ENCODE data around the gene SAMD10. TPM values are rescaled to one million over a fixed set of nuclear protein-coding genes. Genes with fewer than 3 reads are reported as not detected.

SAMD10 gene
- total RNA-seq, 1 experiment from 2014 or later = 5.7 TPM

DNA sequence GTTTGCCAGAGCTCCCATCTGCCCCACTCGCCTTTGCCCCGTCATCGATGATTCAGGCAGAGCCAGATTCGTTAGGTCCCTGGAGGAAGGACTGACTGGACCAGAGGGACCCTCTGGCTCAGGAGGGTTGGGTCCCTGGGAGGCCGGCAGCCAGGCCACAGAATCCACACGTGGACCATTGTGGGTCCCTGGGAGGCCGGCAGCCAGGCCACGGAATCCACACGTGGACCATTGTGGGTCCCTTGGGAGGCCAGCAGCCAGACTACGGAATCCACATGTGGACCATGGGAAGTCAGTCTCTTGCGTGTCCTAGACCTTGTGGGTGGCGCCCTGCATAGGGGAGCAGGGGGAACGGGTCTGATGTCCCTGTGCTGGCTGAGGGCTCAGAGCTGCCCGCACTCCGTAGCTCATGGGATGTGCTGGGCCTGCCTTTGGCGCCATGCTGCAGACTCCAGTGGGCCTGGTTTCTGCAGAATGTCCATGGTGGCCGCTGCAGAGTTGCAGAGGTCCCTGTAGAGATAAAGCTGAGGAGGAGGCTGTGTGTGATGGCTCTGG is 46.8 kb downstream of the SAMD10 start:
- Histone ChIP-seq H4K5ac (ENCODE audit: insufficient read length, low read depth, low read length) (no peak overlapping the region), H2BK120ac (ENCODE audit: low read depth, low read length, poor library complexity, severe bottlenecking) (no peak overlapping the region), H4K91ac (ENCODE audit: insufficient read length, low read depth, low read length) (no peak overlapping the region), H3K14ac (ENCODE audit: insufficient read depth, low read length) (no peak overlapping the region), H3K56ac (ENCODE audit: insufficient read length, low read depth, low read length) (no peak overlapping the region), H3K9me3 (ENCODE audit: control insufficient read depth, low read depth, low read length) (no peaks in the 10 kb centered on the region), H3K4me2 (ENCODE audit: insufficient read depth, insufficient read length, low read length) (no peak overlapping the region), H2AFZ (ENCODE audit: low read length) (no peak overlapping the region), H3K4ac (ENCODE audit: low read depth, low read length) (no peak overlapping the region), H3K79me2 (ENCODE audit: insufficient read depth, low read length) (0 out of 2 replicates have a peak, but pooled peaks cover 4% of the 10 kb centered on the region), H3K9ac (ENCODE audit: extremely low read depth, insufficient read length, low read length) (no peak overlapping the region), H3K27me3 (ENCODE audit: insufficient read depth, low read length) (no peaks in the 10 kb centered on the region), H3K27ac (ENCODE audit: insufficient read length, low read depth, low read length) (no peak overlapping the region), H2BK5ac (ENCODE audit: insufficient read length, low read length) (no peak overlapping the region), H3K4me1 (ENCODE audit: insufficient read depth, low read length) (no peaks in the 10 kb centered on the region), H3K79me1 (ENCODE audit: insufficient read depth, low read depth, low read length, poor library complexity, severe bottlenecking) (no peaks in the 10 kb centered on the region), H3K23me2 (ENCODE audit: insufficient read length, low read depth, low read length, poor library complexity, severe bottlenecking) (no peaks in the 10 kb centered on the region), H4K20me1 (ENCODE audit: control insufficient read depth, insufficient read depth, insufficient read length) (no peaks in the 10 kb centered on the region), H3K23ac (ENCODE audit: insufficient read length, low read depth, low read length) (no peak overlapping the region), H2BK15ac (ENCODE audit: low read depth, low read length) (no peak overlapping the region), H2BK20ac (ENCODE audit: low read depth, low read length, poor library complexity, severe bottlenecking) (no peak overlapping the region), H2AK5ac (ENCODE audit: insufficient read length, low read length) (no peak overlapping the region), H2BK12ac (ENCODE audit: insufficient read length, low read depth, low read length) (no peak overlapping the region), H3K18ac (ENCODE audit: insufficient read length, low read depth, low read length) (no peak overlapping the region), H3T11ph (ENCODE audit: low read length) (no peak overlapping the region), H4K8ac (replicated peaks; ENCODE audit: insufficient read length, low read depth, low read length) (no peak overlapping the region)
- H3K27ac Mint-ChIP-seq = no peak overlapping the region
- WGBS (ENCODE audit: extremely low coverage, insufficient read length, low lambda C conversion rate) = no CpG with 5 or more reads among the region's 17 CpGs
- peaks cover 35 to 68% (median 64%) of the 10 kb centered on the region in 3 experiments for H3K36me3 Mint-ChIP-seq (ENCODE audit: insufficient read depth in 1 of 3, low read depth in 3 of 3)
- no peak overlapping the region for H3K4me3 Mint-ChIP-seq
- no peaks in the 10 kb centered on the region for H3K4me1 Mint-ChIP-seq
- TF ChIP-seq, protein P1, sequence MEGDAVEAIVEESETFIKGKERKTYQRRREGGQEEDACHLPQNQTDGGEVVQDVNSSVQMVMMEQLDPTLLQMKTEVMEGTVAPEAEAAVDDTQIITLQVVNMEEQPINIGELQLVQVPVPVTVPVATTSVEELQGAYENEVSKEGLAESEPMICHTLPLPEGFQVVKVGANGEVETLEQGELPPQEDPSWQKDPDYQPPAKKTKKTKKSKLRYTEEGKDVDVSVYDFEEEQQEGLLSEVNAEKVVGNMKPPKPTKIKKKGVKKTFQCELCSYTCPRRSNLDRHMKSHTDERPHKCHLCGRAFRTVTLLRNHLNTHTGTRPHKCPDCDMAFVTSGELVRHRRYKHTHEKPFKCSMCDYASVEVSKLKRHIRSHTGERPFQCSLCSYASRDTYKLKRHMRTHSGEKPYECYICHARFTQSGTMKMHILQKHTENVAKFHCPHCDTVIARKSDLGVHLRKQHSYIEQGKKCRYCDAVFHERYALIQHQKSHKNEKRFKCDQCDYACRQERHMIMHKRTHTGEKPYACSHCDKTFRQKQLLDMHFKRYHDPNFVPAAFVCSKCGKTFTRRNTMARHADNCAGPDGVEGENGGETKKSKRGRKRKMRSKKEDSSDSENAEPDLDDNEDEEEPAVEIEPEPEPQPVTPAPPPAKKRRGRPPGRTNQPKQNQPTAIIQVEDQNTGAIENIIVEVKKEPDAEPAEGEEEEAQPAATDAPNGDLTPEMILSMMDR (conservative IDR thresholded peaks at IDR 0.05) = no peak
- no peaks in the 10 kb centered on the region for H3K9me3 Mint-ChIP-seq
- no peaks in the 10 kb centered on the region for H3K27me3 Mint-ChIP-seq (ENCODE audit: low read depth)
- DNase-seq = no peak

Data from H9 (cell line).